Measurements from ENCODE around the gene DOCK2. TPM values are rescaled to one million over a fixed set of nuclear protein-coding genes. Genes with fewer than 3 reads are reported as not detected.

Gene DOCK2
- total RNA-seq, 2 experiments from 2014 or later, result 161 to 205 TPM

GRCh38 chr5:169922474-169922873 is 285.4 kb downstream of the DOCK2 start:
- no TSS peak for BruUV-seq (replicated peaks)
- no peaks in the 10 kb centered on the region for H3K79me2 ChIP-seq (ENCODE audit: insufficient read depth, low read depth, low read length)
- no peaks in the 10 kb centered on the region for H3K9me2 ChIP-seq (ENCODE audit: insufficient read depth, low read length)
- CTCF ChIA-PET (ENCODE audit: unreplicated experiment), result interaction anchor here (0.6 to 1.2 kb wide), 2 partner anchors 14 to 23 kb away, joined by 3 read pairs; no protein-coding TSS in a partner anchor
- no peak overlapping the region for H3K27ac ChIP-seq (ENCODE audit: low read depth, low read length, poor library complexity, severe bottlenecking)
- H3K9me3 ChIP-seq (ENCODE audit: low read length), result no peaks in the 10 kb centered on the region
- no peak overlapping the region for H3K4me2 ChIP-seq (ENCODE audit: low read length)
- no peak for DNase-seq (ENCODE audit: low spot score)
- TF ChIP-seq CTCF (conservative IDR thresholded peaks at IDR 0.05; ENCODE audit: low read length) (no peak), EZH2phosphoT487 (IDR thresholded peaks at IDR 0.05; ENCODE audit: borderline replicate concordance, low read depth, low read length) (no peak)
- H2AFZ ChIP-seq (ENCODE audit: low read length), result no peak overlapping the region
- POLR2A ChIA-PET, result interaction anchor here (1.1 to 1.5 kb wide), 2 partner anchors 16 to 25 kb away, joined by 3 to 5 read pairs; no protein-coding TSS in a partner anchor
- H3K4me1 ChIP-seq (ENCODE audit: insufficient read depth, low read length, poor library complexity, severe bottlenecking), result no peaks in the 10 kb centered on the region
- no peaks in the 10 kb centered on the region; the same call in 1 of the 2 replicates for H3K36me3 ChIP-seq (ENCODE audit: insufficient read depth, low read length)
- H4K20me1 ChIP-seq (ENCODE audit: insufficient read depth, low read length), result no peaks in the 10 kb centered on the region
- no peak overlapping the region for H3K4me3 ChIP-seq (ENCODE audit: low read depth, low read length, poor library complexity, severe bottlenecking)
- intact Hi-C loops (cut with micrococcal nuclease; ENCODE audit: unreplicated experiment), result no loop called here

DNA sequence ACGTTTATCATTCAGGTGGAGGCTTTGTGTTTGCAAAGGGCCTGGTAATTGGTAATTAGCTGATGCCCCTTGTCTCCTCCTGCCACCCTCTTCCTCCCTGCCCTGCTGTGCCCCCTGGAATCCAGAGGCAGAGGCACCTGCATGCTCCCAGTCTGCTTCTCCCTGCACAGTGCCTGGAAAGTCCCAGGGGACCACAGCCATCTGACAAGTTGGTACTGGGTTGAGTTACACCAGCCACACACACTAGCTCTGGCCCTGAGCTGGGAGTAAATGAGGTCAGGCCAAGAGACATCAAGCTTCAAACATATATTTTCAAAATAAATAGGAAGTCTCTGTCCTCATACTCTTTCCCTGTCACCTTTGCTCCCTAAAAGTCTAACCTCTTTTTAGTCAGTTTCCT is 286.9 kb downstream of the DOCK2 start:
- Histone ChIP-seq H3K4me3 (ENCODE audit: low read depth, low read length, poor library complexity, severe bottlenecking) (no peak overlapping the region), H3K27ac (ENCODE audit: low read depth, low read length, poor library complexity, severe bottlenecking) (no peak overlapping the region), H3K79me2 (ENCODE audit: insufficient read depth, low read depth, low read length) (no peaks in the 10 kb centered on the region), H4K20me1 (ENCODE audit: insufficient read depth, low read length) (no peaks in the 10 kb centered on the region; the same call in 1 of the 2 replicates), H3K36me3 (ENCODE audit: insufficient read depth, low read length) (no peaks in the 10 kb centered on the region; the same call in 1 of the 2 replicates), H3K9me3 (ENCODE audit: low read length) (no peaks in the 10 kb centered on the region), H2AFZ (ENCODE audit: low read length) (no peak overlapping the region), H3K4me2 (ENCODE audit: low read length) (no peak overlapping the region), H3K4me1 (ENCODE audit: insufficient read depth, low read length, poor library complexity, severe bottlenecking) (no peaks in the 10 kb centered on the region), H3K9me2 (ENCODE audit: insufficient read depth, low read length) (no peaks in the 10 kb centered on the region)
- intact Hi-C loops (cut with micrococcal nuclease; ENCODE audit: unreplicated experiment), result no loop called here
- no peak for DNase-seq (ENCODE audit: low spot score)
- CTCF ChIA-PET (ENCODE audit: unreplicated experiment), result no interaction called here
- no TSS peak for BruUV-seq (replicated peaks)
- TF ChIP-seq EZH2phosphoT487 (IDR thresholded peaks at IDR 0.05; ENCODE audit: borderline replicate concordance, low read depth, low read length) (no peak), CTCF (conservative IDR thresholded peaks at IDR 0.05; ENCODE audit: low read length) (no peak)
- POLR2A ChIA-PET, result interaction anchor here (1.3 kb wide), 1 partner anchor 11 kb away, joined by 3 read pairs; no protein-coding TSS in a partner anchor

- peaks cover 11% of the 10 kb centered on the region for H3K4me1 ChIP-seq (ENCODE audit: insufficient read depth, low read length, poor library complexity, severe bottlenecking)
These were observed 296.1 kb downstream of the DOCK2 start for GRCh38 chr5:169933127-169933526.

More at GRCh38 chr5:169933127-169933526, 296.1 kb downstream of the DOCK2 start:
- no peak overlapping the region for H3K27ac ChIP-seq (ENCODE audit: low read depth, low read length, poor library complexity, severe bottlenecking)
- no peak overlapping the region for H2AFZ ChIP-seq (ENCODE audit: low read length)
- H3K9me2 ChIP-seq (ENCODE audit: insufficient read depth, low read length), result no peaks in the 10 kb centered on the region
- H3K9me3 ChIP-seq (ENCODE audit: low read length), result no peaks in the 10 kb centered on the region
- no TSS peak for BruUV-seq (replicated peaks)
- no peaks in the 10 kb centered on the region; the same call in 1 of the 2 replicates for H4K20me1 ChIP-seq (ENCODE audit: insufficient read depth, low read length)
- no peak for TF ChIP-seq CTCF (conservative IDR thresholded peaks at IDR 0.05; ENCODE audit: low read length)
- TF ChIP-seq EZH2phosphoT487 (IDR thresholded peaks at IDR 0.05; ENCODE audit: borderline replicate concordance, low read depth, low read length), result no peak
- H3K79me2 ChIP-seq (ENCODE audit: insufficient read depth, low read depth, low read length), result no peaks in the 10 kb centered on the region
- intact Hi-C loops (cut with micrococcal nuclease; ENCODE audit: unreplicated experiment), result no loop called here
- H3K36me3 ChIP-seq (ENCODE audit: insufficient read depth, low read length), result peaks cover 4% of the 10 kb centered on the region; the same call in 1 of the 2 replicates
- no peak overlapping the region for H3K4me3 ChIP-seq (ENCODE audit: low read depth, low read length, poor library complexity, severe bottlenecking)
- ChIA-PET POLR2A (interaction anchor here (0.6 kb wide), 1 partner anchor 28 kb away, joined by 4 read pairs; no protein-coding TSS in a partner anchor), CTCF (ENCODE audit: unreplicated experiment) (no interaction called here)
- H3K4me2 ChIP-seq (ENCODE audit: low read length), result no peak overlapping the region
- no peak for DNase-seq (ENCODE audit: low spot score)

Data from OCI-LY7 (cell line).